Cortex of kidney (tissue), 1 donor: ENCODE measurements around the gene SLC39A11.
"Not testable (repeated sequence)": the region's sequence is repeated elsewhere in the genome, so short reads cannot be mapped to it uniquely, and the experiment has no call there.

Experiments
- DNase-seq: peaks from one replicate; lab custom pipeline; 2025; lab: John Stamatoyannopoulos, UW

SLC39A11 gene

GRCh38 chr17:72714357-72714966 lies 378.0 kb downstream of the SLC39A11 start:
- no peak for DNase-seq

- no peak for DNase-seq
Observed at GRCh38 chr17:72713701-72714100, 378.8 kb downstream of the SLC39A11 start.

GRCh38 chr17:72711521-72712310 lies 380.8 kb downstream of the SLC39A11 start:
- no peak for DNase-seq

GRCh38 chr17:72710834-72711233 lies 381.7 kb downstream of the SLC39A11 start:
- DNase-seq = no peak

GRCh38 chr17:72710202-72710601 lies 382.3 kb downstream of the SLC39A11 start:
- DNase-seq = no peak

GRCh38 chr17:72708682-72709081 lies 383.8 kb downstream of the SLC39A11 start:
- not testable (repeated sequence) for DNase-seq

GRCh38 chr17:72707881-72708280 lies 384.6 kb downstream of the SLC39A11 start:
- no peak for DNase-seq

GRCh38 chr17:72706396-72706981 lies 386.0 kb downstream of the SLC39A11 start:
- DNase-seq = no peak

GRCh38 chr17:72705905-72706395 lies 386.5 kb downstream of the SLC39A11 start:
- no peak for DNase-seq

- DNase-seq = no peak
Observed at GRCh38 chr17:72702998-72703397, 389.5 kb downstream of the SLC39A11 start.

GRCh38 chr17:72702136-72702735 lies 390.3 kb downstream of the SLC39A11 start:
- no peak for DNase-seq

GRCh38 chr17:72700226-72700625 lies 392.3 kb downstream of the SLC39A11 start:
- DNase-seq = no peak

- DNase-seq = no peak
Observed at GRCh38 chr17:72699545-72699944, 392.9 kb downstream of the SLC39A11 start.

- DNase-seq = no peak
Observed at GRCh38 chr17:72697602-72698146, 394.8 kb downstream of the SLC39A11 start.

GRCh38 chr17:72696721-72697120 lies 395.8 kb downstream of the SLC39A11 start:
- no peak for DNase-seq

- DNase-seq = no peak
Observed at GRCh38 chr17:72696156-72696555, 396.3 kb downstream of the SLC39A11 start.

- DNase-seq = no peak
Observed at GRCh38 chr17:72693956-72694355, 398.5 kb downstream of the SLC39A11 start.

GRCh38 chr17:72693151-72693878 lies 399.2 kb downstream of the SLC39A11 start:
- DNase-seq = no peak

- DNase-seq = no peak
Observed at GRCh38 chr17:72692676-72693075, 399.8 kb downstream of the SLC39A11 start.

GRCh38 chr17:72691586-72691985 lies 400.9 kb downstream of the SLC39A11 start:
- no peak for DNase-seq

- no peak for DNase-seq
Observed at GRCh38 chr17:72691017-72691416, 401.5 kb downstream of the SLC39A11 start.

GRCh38 chr17:72687886-72688285 lies 404.6 kb downstream of the SLC39A11 start:
- DNase-seq = no peak
